ENCODE data around the gene KLHL1.

KLHL1 gene

DNA sequence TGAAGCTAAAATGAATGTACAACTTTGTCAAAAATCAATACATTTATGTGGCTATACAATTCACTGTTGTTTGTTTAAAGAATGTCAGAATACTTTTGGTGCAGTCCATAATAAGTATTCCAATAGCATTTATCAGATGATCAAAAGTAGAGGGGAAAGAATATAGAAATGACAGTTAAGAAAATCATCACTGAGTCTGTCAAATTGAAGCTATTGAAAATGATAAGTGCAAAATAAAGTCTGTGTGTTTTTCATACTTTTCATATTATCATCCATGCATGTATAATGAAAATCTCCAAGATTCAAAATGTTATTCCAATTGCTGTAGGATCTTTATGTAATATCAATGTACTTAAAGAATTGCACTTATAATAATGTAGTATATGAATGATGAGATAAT is 93.9 kb downstream of the KLHL1 start:
- no peak for DNase-seq

DNA sequence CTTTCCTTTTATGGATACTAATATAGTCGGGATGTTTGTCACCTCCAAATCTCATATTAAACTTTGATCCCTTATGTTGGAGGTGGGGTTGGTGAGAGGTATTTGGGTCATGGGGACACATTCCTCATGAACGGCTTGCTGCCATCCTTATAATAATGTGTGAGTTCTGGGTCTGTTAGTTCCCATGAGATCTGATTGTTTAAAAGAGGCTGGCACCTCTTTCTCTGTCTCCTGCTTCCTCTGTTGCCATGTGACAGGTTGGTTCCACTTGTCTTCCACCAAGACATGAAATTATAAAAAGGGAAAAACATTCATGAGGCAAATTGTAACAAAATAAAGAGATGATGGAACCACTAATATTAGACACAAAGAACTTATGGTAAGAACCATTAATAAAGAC is 108.4 kb downstream of the KLHL1 start:
- no peak for DNase-seq

DNA sequence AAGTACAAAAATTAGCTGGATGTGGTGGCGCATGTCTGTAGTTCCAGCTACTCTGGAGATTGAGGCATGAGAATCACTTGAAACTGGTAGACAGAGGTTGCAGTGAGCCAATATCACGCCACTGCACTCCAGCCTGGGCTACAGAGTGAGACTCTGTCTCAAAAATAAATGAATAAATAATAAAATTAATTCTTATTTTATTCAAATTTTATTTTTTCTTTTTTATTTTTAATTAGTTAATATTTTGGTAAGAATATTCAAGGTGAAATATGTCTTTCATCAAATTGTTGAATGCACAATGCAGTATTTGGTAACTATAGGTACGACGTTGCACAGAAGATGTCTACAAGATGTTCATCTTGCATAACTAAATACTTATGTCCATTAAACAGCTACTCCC is 111.2 kb downstream of the KLHL1 start:
- DNase-seq, result no peak

DNA sequence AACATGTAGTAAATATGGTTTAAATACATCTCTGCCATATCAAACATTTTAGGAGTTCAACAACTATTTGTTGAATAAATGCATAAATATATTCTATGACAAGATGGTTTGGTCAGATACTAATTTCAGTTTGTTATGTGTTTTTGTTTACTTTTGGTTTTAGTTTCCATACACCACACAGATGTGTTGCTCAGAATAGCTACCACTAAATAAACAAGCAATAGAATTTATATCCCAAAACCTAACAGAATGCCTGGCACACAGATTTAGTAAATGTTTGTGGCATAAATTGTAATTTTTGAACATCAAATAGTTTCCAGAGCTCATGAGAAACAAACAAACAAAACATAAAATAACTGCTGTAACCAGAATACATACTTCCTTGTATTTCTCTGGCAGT is 127.5 kb downstream of the KLHL1 start:
- no peak for DNase-seq

DNA sequence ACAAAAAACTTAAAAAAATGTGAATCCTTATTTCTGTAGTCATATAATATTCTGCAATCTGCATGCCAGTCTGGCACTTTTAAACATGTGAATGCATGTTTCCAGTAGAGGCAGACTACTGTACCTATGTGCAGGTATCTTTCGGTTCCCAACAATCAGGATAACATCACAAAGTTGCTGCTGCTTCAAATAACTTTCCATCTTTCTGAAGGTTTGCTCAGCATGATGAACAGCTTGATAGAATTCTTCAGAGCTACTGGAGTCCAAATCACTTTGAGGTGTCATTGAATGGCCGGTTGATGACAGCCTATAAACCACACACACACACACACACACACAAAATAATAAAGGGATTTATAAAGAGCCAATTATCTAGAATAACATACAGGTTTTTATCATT is 132.8 kb downstream of the KLHL1 start:
- no peak for DNase-seq

DNA sequence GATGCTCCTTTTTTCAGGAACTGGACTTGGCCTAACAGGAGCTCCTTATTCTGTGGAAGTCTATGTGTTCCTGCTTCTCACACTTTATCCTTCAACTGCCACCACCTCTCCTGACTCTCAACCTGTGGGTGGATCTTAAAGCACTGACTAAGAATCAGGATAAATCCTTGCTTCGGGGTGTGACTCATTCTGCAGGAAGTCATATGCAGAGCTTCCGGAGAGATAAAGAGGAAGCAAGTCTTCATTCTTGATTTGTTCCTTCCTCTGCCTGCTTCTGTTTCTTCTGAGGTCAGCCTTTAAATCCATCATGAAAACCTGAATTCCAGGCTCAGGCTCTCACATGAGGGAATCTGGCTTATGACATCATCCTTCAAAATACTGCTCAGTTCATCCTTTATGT is 137.7 kb downstream of the KLHL1 start:
- no peak for DNase-seq

DNA sequence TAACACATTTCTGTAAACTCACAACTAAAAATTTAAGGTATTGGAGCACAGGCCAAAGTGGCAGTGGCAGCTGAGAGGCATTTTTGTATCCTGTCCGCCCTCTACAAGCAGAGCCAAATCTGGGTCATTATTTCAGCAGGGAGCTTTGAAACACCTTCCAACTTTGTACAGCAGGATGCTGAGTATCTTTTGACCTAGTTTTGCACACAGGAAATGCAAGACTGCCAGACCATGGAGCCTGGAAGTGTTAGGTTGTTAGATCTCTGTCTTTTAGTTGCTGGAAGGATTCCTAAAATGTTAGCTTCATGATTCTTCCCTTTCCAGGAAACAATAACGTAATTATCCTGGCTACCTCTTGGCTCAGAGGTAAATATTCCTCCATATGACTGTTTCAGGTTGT is 149.2 kb downstream of the KLHL1 start:
- no peak for DNase-seq

DNA sequence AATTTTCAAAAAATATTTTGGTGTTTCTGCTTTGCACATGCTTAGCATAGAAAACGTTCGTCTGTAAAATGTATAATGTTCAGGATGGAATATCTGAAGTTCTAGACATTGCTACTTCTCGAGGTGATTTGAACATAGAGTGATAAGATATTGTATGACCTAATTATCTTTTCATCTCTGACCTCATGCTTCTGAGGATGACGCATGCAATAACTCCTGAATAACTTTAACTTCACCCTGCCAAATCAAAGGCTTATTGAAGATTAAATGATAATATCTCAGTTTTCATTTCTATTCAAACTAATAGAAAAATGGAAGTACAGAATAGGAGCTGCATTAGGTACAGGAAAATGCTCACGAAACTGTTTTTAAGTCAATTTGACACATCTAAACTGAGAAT is 151.4 kb downstream of the KLHL1 start:
- DNase-seq, result no peak

DNA sequence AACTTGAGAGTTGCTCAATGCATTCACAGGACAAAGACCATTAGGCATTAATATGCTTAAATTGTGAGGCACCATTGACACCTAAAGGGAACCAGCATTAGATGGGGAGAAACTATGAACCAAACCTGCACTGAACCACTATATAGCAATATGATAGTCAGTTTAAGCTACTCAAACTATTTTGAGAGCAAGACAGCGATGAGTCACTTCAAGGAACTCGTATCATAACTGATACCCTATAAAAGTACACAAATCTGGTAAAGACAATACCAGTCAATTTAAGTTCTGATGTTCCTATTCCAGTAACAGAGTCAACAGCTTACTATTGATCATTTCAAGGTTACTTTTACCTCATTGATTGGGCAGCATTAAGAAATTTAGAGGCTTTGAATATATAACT is 151.9 kb downstream of the KLHL1 start:
- no peak for DNase-seq

DNA sequence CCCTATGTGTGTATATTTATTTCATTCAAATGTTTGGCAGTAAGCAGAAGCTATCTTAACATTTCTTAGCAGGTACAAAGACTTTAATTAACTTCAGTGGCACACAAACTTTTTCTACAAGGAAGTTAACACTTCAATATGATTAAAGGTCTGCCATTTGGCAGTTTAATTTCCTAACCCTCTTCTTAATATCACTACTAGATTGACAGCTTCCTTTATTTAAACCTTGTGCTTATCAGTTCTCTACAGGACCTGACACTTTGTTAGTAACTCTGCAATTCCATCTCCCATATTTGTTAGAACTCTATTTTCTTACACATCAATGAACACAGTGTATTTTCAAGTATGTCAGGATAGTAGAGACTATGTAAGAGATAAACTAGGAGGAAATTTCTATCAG is 153.0 kb downstream of the KLHL1 start:
- no peak for DNase-seq

DNA sequence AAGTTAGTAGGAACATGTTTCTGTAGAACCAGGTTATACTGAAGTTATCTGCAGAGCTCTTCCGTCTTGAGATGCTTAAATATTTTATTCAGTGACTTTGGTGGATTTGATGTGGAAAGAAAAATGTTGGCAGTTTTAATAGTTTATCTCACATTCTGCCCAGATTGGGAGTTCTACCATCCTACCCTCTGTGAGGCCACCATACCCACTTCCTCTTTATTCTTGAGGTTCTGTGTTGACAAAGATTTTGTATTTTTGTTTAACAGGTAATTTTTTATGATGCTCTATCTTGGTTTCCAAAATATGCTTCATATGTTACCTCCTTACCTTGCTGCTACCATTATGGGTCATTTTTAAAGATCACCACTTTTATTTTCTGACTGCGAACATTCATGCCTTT is 156.8 kb downstream of the KLHL1 start:
- DNase-seq, result no peak

DNA sequence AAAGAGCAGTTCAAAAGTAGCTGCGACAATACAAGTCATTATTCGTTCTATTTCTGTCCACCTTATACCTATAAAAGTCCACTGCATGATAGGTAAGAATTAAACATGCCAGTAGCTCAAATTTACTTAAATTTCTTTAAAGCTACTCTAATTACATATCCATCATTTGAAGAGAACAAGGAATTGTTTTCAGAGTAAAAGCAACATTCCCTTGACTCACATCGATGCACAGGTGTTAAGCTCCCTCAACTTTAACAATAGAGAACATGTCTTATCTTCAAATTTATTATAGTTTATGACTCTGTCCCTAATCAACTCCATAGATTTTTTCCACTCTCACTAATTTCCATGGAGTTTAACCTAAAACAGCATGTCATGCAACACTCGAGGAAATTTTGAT is 158.1 kb downstream of the KLHL1 start:
- DNase-seq, result no peak

DNA sequence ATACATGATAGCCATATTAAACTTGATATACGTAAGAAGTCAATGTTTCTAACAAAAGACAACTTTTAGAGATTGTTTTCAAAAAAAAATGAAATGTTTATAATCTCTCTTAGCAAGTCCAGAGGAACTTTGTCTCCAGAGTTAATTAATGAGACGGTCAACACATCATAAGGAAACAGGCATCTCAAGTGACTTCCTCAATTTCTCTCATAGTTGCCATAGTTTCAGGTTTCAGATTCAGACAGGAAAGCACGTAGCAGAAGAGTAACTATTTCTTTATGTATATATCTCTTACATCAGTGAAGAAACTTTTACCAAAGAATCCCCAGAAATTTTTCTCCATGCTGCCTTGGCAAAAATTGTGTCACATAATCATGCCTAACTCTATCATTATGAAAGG is 160.2 kb downstream of the KLHL1 start:
- no peak for DNase-seq

DNA sequence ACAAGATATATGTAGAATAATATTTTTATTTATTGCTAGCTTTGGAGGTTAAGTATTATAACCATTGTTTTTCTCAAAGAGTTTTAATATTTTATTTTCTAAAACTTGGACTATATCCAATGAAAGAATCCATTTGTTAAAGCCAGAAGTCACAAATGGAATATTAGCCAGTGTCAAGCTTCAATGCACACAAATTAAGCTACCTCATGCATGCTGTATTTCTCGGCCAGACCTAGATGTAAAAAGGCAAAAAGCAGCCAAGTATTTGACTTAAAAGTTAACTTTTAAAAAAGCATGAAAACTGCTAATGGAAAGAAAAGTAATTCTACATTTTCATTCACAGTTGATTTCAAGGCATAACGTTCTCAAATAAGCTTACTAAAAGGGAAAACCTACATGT is 160.7 kb downstream of the KLHL1 start:
- no peak for DNase-seq

DNA sequence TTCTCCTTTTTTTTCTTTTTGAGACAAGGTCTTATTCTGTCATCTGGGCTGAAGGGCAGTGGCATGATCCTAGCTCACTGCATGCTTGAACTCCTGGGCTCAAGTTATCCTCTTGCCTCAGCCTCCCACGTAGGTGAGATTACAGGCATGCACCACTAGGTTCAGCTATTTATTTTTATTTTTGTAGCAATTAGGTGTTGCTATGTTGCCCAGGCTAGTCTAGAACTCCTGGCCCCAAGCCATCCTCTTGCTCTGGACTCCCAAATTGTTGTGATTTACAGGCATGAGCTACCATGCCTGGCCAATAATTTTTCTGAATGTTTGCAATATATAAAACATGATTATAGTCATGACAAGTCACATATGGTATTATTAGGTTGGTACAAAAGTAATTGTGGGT is 161.7 kb downstream of the KLHL1 start:
- DNase-seq, result no peak

DNA sequence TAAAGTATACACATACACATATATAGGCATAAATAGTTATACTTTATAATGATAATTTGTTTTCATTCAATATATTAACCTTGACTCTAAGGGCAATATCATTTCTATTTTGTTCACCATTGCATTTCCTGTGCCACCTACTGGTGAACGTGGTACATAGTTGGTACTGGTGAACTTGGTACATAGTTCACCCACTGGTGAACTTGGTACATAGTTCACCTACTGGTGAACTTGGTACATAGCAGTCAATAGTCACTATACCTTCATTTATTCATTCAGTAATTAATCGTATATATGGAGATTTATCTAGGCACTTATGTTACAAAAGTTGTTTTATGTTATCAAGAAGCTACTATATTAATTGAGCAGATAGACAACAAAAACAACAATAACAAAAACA is 173.2 kb downstream of the KLHL1 start:
- DNase-seq, result no peak

DNA sequence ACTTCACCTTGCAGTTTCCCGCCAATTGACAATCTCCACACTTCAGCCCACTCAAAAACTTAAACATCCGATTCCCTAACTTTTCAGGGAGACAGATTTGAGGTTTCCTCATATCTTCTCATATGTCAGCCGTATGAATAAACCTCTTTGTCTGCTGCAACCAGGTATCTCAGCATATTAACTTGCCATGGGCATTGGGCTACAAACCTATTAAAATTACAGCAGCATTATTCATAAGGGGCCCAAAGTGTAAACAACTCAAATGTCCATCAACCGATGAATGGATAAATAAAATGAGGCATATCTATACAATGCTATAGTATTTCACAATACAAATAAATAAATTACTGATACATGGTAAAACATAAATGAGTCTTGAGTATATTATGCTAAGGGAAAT is 180.0 kb downstream of the KLHL1 start:
- DNase-seq, result no peak

DNA sequence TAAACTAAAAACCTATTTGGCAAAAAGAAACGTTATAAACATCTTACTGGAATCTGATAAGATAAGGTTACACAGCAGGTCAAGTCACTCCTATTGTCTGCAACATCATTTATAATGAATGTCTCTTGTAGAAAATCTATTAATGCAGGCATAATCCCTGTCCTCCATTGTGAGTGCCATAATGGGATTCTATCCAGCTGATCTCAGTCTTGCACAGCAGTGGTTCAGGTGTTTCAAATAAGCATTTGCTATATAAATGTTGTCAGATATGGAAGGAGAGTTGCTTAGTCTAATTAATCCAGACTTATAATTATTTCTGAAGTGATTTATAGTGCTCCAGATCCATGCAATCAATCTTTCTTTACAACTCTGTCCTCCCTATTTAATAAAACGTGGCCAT is 187.1 kb downstream of the KLHL1 start:
- DNase-seq, result no peak

DNA sequence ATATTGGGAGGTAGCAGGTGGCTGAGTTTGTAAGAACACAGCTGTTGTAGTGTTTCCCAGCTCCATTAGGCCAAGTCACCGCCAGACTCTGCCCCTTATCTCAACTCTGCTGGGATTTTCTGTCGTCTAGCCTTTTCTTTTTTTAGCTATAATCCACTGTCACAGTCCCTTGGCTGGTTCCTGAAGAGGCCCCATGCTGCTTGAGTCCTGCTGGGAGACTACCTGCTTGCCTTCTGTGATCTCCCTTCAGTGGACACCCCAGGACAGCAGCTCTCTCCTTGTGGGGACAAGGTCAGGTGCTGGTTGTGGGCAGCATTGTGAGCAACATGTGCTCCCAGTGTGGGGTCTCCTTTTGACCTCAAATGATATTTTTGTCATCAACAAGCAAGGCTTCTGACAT is 195.6 kb downstream of the KLHL1 start:
- DNase-seq, result no peak

DNA sequence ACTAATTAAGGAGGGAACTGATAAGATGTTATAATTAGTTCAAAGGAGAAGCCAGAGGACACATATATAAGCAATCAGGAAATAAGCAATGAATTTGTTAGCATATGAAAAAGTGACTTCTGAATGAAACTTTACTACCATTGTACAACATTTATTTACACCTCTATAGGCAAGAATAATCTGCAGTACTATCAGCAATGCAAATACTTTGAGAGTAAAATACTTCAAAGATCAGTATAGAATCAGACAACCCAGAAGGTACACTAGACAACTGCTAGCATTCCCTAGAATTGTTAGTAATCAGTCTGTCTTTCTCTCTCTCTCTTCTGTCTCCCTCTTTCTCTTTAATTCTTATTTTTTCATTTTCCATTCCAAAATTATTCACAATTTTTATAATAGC is 197.5 kb downstream of the KLHL1 start:
- DNase-seq, result no peak

DNA sequence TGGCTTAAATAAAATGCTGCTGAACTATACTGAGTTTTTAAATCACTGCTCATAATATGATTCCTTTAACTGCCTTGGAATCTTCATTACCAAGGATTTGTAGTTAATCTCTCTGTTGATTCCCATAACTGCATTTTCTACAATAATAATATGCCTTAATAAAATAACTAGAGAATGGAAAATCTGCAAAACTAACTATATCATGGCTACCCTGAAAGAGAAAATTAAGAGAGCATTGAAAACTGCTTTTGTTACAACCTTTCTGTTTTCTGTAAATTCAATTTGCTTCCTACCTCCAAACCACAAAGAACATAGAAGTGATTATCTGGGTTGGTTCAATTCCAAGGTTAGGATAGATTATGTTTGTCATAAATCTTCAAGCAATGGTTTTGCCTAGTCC is 203.5 kb downstream of the KLHL1 start:
- DNase-seq, result no peak

DNA sequence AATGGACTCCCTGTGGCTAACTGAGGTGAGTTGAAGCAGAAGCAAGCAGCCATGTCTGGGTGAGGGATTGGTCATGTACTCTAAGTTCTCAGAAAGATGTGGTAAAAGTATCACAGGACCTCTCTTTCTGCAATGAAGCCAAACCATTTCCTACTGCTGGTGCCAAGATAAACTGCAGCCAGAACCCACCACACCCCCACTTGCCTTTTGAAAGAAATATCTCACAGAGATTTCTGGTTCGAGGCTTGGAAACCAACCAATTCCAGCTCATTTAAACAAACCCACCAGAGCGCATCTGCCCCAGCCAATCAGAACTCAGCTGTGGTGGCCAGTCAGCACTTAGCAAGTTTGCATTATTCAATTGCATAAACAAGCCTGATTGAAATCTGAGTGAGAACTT is 205.2 kb downstream of the KLHL1 start:
- no peak for DNase-seq

DNA sequence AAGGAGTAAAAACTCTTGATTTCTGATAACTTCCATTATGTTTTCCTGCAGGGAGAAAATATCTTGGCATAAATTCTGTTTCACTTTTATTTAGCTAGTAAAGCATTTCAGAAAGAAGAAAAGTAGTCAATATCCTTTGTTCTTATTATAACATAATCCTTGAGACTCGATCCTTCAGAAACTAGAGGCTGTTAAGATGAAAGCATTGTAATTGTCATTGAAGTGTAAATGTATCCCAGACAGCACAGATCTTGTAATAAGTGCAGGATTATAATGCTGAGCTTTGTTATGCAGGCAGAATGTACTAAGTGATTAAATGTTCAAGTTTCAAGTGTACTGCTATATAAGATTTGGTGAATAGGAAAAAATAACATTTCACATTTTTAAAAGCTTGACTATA is 225.8 kb downstream of the KLHL1 start:
- DNase-seq, result no peak

DNA sequence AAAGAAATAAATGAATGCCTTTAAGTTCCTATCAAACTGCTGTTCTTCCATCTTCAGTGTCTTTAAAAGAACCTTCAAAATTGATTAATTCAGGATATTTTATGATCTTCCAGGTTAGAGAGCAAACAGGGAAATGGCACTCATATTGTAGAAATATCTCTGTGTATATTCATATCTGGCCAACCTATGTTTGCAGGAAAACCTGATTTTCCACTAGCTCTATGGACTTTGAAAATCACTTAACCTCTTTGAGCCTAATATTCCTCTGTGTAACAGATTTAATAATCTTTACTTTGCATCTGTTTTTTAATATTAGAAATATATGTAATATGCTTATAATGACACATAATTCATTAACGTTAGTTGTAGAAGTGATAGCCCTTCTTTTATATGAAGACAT is 228.3 kb downstream of the KLHL1 start:
- no peak for DNase-seq

Data from amygdala (tissue), 56 donors.